HG02970 (cell line): Measurements from ENCODE around the gene GRAMD4.

Experiments
- ATAC-seq: cut with Tn5 transposase; IDR thresholded peaks from one replicate; pipeline ENCODE4 v1.9.1; 2021; ENCODE audit warnings: mild to moderate bottlenecking, moderate library complexity, moderate number of reproducible peaks; ENCODE audit not compliant: unreplicated experiment, low FRiP score

The GRAMD4 gene

GRCh38 chr22:46652081-46652846 lies 32.1 kb downstream of the GRAMD4 start:
- ATAC-seq: no peak

GRCh38 chr22:46652847-46653331 lies 32.7 kb downstream of the GRAMD4 start:
- no peak for ATAC-seq

GRCh38 chr22:46653596-46653995 lies 33.4 kb downstream of the GRAMD4 start:
- ATAC-seq: no peak

GRCh38 chr22:46654426-46654825 lies 34.2 kb downstream of the GRAMD4 start:
- ATAC-seq: no peak

GRCh38 chr22:46654927-46655595 lies 34.9 kb downstream of the GRAMD4 start:
- ATAC-seq: no peak

GRCh38 chr22:46655861-46656608 lies 35.8 kb downstream of the GRAMD4 start:
- ATAC-seq: no peak

GRCh38 chr22:46656856-46657654 lies 36.9 kb downstream of the GRAMD4 start:
- no peak for ATAC-seq

- ATAC-seq: no peak
Measured at GRCh38 chr22:46657655-46657953, 37.4 kb downstream of the GRAMD4 start.

- no peak for ATAC-seq
Measured at GRCh38 chr22:46657996-46658947, 38.1 kb downstream of the GRAMD4 start.

- ATAC-seq: no peak
Measured at GRCh38 chr22:46659059-46659790, 39.0 kb downstream of the GRAMD4 start.

GRCh38 chr22:46659791-46660186 lies 39.6 kb downstream of the GRAMD4 start:
- ATAC-seq: no peak

GRCh38 chr22:46660604-46661201 lies 40.5 kb downstream of the GRAMD4 start:
- ATAC-seq: no peak

GRCh38 chr22:46661221-46661851 lies 41.1 kb downstream of the GRAMD4 start:
- ATAC-seq: no peak

- no peak for ATAC-seq
Measured at GRCh38 chr22:46662226-46662625, 42.0 kb downstream of the GRAMD4 start.

- no peak for ATAC-seq
Measured at GRCh38 chr22:46663001-46663400, 42.8 kb downstream of the GRAMD4 start.

- no peak for ATAC-seq
Measured at GRCh38 chr22:46663436-46664100, 43.4 kb downstream of the GRAMD4 start.

GRCh38 chr22:46664301-46664855 lies 44.2 kb downstream of the GRAMD4 start:
- no peak for ATAC-seq
